ENCODE data around the gene FXYD3. TPM values are rescaled to one million over a fixed set of nuclear protein-coding genes. Genes with fewer than 3 reads are reported as not detected.

FXYD3 gene
- total and polyA plus RNA-seq, 2 of the 13 experiments (the other 11 are each of a cell fraction or from before 2014, with no cell fraction given): 4.9 TPM; not detected in 1

- TF ChIP-seq, protein P1, sequence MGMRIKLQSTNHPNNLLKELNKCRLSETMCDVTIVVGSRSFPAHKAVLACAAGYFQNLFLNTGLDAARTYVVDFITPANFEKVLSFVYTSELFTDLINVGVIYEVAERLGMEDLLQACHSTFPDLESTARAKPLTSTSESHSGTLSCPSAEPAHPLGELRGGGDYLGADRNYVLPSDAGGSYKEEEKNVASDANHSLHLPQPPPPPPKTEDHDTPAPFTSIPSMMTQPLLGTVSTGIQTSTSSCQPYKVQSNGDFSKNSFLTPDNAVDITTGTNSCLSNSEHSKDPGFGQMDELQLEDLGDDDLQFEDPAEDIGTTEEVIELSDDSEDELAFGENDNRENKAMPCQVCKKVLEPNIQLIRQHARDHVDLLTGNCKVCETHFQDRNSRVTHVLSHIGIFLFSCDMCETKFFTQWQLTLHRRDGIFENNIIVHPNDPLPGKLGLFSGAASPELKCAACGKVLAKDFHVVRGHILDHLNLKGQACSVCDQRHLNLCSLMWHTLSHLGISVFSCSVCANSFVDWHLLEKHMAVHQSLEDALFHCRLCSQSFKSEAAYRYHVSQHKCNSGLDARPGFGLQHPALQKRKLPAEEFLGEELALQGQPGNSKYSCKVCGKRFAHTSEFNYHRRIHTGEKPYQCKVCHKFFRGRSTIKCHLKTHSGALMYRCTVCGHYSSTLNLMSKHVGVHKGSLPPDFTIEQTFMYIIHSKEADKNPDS (CRISPR knock-in tag; IDR thresholded peaks at IDR 0.05): no peak
- TF ChIP-seq GATA4 (IDR thresholded peaks at IDR 0.05; ENCODE audit: borderline replicate concordance, low read depth) (no peak), SIN3B (IDR thresholded peaks at IDR 0.05; ENCODE audit: low read length) (no peak), ZMAT3 (CRISPR knock-in tag; conservative IDR thresholded peaks at IDR 0.05) (0 out of 2 replicates have a peak, but pooled peaks have one; percentile 37), RARG (CRISPR knock-in tag; IDR thresholded peaks at IDR 0.05; ENCODE audit: low read depth) (no peak), ZNF296 (CRISPR knock-in tag; conservative IDR thresholded peaks at IDR 0.05) (no peak), RFXAP (CRISPR knock-in tag; IDR thresholded peaks at IDR 0.05; ENCODE audit: borderline replicate concordance) (no peak; the same call in 1 of the 2 replicates), ETV5 (CRISPR knock-in tag; IDR thresholded peaks at IDR 0.05; ENCODE audit: borderline replicate concordance) (peak; percentile 65), SAP130 (CRISPR knock-in tag; IDR thresholded peaks at IDR 0.05; ENCODE audit: low read depth) (peak; percentile 66), WIZ (CRISPR knock-in tag; IDR thresholded peaks at IDR 0.05) (no peak), ZNF629 (CRISPR knock-in tag; conservative IDR thresholded peaks at IDR 0.05) (no peak), ESRRA (CRISPR knock-in tag; IDR thresholded peaks at IDR 0.05; ENCODE audit: low read depth) (no peak), SETDB1 (CRISPR knock-in tag; IDR thresholded peaks at IDR 0.05; ENCODE audit: borderline replicate concordance) (no peak), ZNF720 (CRISPR knock-in tag; IDR thresholded peaks at IDR 0.05) (no peak), FOXA1 (IDR thresholded peaks at IDR 0.05) (no peak), FOXA1 (CRISPR knock-in tag; IDR thresholded peaks at IDR 0.05) (no peak)
- TF ChIP-seq, protein P2, sequence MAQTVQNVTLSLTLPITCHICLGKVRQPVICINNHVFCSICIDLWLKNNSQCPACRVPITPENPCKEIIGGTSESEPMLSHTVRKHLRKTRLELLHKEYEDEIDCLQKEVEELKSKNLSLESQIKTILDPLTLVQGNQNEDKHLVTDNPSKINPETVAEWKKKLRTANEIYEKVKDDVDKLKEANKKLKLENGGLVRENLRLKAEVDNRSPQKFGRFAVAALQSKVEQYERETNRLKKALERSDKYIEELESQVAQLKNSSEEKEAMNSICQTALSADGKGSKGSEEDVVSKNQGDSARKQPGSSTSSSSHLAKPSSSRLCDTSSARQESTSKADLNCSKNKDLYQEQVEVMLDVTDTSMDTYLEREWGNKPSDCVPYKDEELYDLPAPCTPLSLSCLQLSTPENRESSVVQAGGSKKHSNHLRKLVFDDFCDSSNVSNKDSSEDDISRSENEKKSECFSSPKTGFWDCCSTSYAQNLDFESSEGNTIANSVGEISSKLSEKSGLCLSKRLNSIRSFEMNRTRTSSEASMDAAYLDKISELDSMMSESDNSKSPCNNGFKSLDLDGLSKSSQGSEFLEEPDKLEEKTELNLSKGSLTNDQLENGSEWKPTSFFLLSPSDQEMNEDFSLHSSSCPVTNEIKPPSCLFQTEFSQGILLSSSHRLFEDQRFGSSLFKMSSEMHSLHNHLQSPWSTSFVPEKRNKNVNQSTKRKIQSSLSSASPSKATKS (CRISPR knock-in tag; IDR thresholded peaks at IDR 0.05): no peak
- TF ChIP-seq, protein P3, sequence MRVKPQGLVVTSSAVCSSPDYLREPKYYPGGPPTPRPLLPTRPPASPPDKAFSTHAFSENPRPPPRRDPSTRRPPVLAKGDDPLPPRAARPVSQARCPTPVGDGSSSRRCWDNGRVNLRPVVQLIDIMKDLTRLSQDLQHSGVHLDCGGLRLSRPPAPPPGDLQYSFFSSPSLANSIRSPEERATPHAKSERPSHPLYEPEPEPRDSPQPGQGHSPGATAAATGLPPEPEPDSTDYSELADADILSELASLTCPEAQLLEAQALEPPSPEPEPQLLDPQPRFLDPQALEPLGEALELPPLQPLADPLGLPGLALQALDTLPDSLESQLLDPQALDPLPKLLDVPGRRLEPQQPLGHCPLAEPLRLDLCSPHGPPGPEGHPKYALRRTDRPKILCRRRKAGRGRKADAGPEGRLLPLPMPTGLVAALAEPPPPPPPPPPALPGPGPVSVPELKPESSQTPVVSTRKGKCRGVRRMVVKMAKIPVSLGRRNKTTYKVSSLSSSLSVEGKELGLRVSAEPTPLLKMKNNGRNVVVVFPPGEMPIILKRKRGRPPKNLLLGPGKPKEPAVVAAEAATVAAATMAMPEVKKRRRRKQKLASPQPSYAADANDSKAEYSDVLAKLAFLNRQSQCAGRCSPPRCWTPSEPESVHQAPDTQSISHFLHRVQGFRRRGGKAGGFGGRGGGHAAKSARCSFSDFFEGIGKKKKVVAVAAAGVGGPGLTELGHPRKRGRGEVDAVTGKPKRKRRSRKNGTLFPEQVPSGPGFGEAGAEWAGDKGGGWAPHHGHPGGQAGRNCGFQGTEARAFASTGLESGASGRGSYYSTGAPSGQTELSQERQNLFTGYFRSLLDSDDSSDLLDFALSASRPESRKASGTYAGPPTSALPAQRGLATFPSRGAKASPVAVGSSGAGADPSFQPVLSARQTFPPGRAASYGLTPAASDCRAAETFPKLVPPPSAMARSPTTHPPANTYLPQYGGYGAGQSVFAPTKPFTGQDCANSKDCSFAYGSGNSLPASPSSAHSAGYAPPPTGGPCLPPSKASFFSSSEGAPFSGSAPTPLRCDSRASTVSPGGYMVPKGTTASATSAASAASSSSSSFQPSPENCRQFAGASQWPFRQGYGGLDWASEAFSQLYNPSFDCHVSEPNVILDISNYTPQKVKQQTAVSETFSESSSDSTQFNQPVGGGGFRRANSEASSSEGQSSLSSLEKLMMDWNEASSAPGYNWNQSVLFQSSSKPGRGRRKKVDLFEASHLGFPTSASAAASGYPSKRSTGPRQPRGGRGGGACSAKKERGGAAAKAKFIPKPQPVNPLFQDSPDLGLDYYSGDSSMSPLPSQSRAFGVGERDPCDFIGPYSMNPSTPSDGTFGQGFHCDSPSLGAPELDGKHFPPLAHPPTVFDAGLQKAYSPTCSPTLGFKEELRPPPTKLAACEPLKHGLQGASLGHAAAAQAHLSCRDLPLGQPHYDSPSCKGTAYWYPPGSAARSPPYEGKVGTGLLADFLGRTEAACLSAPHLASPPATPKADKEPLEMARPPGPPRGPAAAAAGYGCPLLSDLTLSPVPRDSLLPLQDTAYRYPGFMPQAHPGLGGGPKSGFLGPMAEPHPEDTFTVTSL (CRISPR knock-in tag; IDR thresholded peaks at IDR 0.05; ENCODE audit: borderline replicate concordance): peak; percentile 46; the same call in 1 of the 2 replicates
- TF ChIP-seq, protein P4, sequence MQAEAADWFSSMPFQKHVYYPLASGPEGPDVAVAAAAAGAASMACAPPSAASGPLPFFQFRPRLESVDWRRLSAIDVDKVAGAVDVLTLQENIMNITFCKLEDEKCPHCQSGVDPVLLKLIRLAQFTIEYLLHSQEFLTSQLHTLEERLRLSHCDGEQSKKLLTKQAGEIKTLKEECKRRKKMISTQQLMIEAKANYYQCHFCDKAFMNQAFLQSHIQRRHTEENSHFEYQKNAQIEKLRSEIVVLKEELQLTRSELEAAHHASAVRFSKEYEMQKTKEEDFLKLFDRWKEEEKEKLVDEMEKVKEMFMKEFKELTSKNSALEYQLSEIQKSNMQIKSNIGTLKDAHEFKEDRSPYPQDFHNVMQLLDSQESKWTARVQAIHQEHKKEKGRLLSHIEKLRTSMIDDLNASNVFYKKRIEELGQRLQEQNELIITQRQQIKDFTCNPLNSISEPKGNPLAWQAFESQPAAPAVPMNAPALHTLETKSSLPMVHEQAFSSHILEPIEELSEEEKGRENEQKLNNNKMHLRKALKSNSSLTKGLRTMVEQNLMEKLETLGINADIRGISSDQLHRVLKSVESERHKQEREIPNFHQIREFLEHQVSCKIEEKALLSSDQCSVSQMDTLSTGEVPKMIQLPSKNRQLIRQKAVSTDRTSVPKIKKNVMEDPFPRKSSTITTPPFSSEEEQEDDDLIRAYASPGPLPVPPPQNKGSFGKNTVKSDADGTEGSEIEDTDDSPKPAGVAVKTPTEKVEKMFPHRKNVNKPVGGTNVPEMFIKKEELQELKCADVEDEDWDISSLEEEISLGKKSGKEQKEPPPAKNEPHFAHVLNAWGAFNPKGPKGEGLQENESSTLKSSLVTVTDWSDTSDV (CRISPR knock-in tag; IDR thresholded peaks at IDR 0.05): no peak
Observed at GRCh38 chr19:35135389-35135909, 19.8 kb downstream of the FXYD3 start (continued).
